Thyroid gland (tissue), 4 donors: ENCODE results near the gene KCTD1.

Experiments used
- CTCF ChIP-seq, 6 experiments: fragments of 200-600 bp in 3 of 6; fragments of 450-650 bp in 3 of 6; sonication (generic) in 3 of 6; IDR thresholded peaks; one replicate each; pipeline ENCODE4 v1.5.1; 2016 to 2019; ENCODE audit warnings: antibody characterized with exemption in 6 of 6, mild to moderate bottlenecking in 2 of 6, inconsistent platforms in 1 of 6, moderate library complexity in 1 of 6
- POLR2A ChIP-seq, 2 donors: fragments of 450-650 bp; IDR thresholded peaks; one replicate each; pipeline ENCODE4 v1.6.1; 2017; ENCODE audit warnings: antibody characterized with exemption in 2 of 2, mild to moderate bottlenecking in 2 of 2, moderate library complexity in 1 of 2

GRCh38 chr18:26538524-26538923 lies 9.8 kb downstream of the KCTD1 start:
- TF ChIP-seq CTCF (IDR thresholded peaks at IDR 0.05) (no peak), POLR2A (IDR thresholded peaks at IDR 0.05) (no peak)
